Measurements from ENCODE around the gene RBM20. TPM values are rescaled to one million over a fixed set of nuclear protein-coding genes. Genes with fewer than 3 reads are reported as not detected.

The RBM20 gene
- total RNA-seq, 2 experiments from 2014 or later, result 0.38 to 0.72 TPM

DNA sequence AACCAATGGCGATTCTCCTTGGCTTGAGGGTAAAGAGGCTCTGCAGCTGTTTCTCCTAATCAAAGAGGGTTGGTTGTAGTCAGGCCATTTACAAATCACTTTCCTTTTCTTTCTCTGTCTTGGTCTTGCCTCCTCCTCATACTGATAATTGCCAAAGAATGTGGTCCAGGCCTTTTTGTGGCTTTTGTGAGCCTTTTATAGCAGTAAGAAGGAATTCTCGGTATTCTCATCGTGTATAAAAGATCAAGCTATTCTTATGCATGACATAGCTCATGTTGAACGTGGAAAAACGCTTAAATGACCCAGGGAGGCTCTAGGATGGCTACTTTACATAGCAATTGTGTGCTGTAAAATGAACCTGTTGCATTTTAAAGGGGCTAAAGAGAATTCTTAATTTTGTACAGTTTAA is 62.6 kb downstream of the RBM20 start:
- DNase-seq, result no peak
- Mint-ChIP-seq H3K27ac (no peak overlapping the region), H3K9me3 (peaks cover 2% of the 10 kb centered on the region), H3K27me3 (no peaks in the 10 kb centered on the region), H3K4me3 (no peak overlapping the region), H3K36me3 (ENCODE audit: low read depth) (no peaks in the 10 kb centered on the region), H3K4me1 (ENCODE audit: low read depth) (no peaks in the 10 kb centered on the region)
- intact Hi-C loops (cut with micrococcal nuclease), result no loop called here
- CTCF ChIA-PET, result interaction anchor here (0.6 to 2.2 kb wide), 9 partner anchors 10 to 96 kb away, joined by 3 to 10 read pairs (median 3); no protein-coding TSS in a partner anchor
- POLR2A ChIA-PET, result interaction anchor here (0.6 to 1.1 kb wide), 3 partner anchors 17 to 90 kb away, joined by 3 read pairs; no protein-coding TSS in a partner anchor
- ATAC-seq, result no peak
- TF ChIP-seq, protein P1, sequence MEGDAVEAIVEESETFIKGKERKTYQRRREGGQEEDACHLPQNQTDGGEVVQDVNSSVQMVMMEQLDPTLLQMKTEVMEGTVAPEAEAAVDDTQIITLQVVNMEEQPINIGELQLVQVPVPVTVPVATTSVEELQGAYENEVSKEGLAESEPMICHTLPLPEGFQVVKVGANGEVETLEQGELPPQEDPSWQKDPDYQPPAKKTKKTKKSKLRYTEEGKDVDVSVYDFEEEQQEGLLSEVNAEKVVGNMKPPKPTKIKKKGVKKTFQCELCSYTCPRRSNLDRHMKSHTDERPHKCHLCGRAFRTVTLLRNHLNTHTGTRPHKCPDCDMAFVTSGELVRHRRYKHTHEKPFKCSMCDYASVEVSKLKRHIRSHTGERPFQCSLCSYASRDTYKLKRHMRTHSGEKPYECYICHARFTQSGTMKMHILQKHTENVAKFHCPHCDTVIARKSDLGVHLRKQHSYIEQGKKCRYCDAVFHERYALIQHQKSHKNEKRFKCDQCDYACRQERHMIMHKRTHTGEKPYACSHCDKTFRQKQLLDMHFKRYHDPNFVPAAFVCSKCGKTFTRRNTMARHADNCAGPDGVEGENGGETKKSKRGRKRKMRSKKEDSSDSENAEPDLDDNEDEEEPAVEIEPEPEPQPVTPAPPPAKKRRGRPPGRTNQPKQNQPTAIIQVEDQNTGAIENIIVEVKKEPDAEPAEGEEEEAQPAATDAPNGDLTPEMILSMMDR (IDR thresholded peaks at IDR 0.05), result no peak

DNA sequence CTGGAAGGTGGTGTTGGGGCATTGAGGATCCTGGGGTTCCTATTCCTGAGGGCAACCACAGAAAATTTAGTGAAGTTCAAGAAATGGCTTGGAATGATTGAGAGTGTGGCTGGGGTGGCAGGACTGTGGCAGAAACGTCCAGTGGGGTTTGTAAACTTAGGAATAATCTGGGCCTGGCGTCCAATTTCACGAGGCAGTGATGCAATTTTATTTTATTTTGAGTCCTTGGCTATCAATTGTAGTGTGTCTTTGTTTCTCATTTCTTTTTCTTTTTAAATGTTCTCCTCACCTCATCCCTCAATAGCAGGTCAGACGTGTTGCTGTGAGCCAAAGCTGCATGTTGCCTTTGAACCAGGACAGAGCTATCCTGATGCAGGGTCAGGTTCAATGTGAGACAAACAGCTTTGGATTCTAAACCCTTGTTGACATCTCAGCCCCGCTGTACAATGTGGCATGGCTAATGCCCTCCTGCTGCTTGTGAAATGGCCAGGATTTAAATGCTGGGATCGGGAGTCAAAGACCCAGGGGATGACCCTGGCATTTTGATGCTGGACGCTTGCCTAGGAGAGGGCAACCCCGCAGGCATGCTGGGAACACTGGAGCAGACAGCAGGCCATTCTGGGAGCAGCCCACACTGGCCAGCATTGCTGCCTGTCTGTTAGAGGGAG is 64.8 kb downstream of the RBM20 start:
- DNase-seq (no peak), ATAC-seq (no peak)
- ChIA-PET POLR2A (no interaction called here), CTCF (interaction anchor here (1.2 kb wide), 1 partner anchor 37 kb away, joined by 6 read pairs; no protein-coding TSS in a partner anchor)
- Mint-ChIP-seq H3K9me3 (peaks cover 2% of the 10 kb centered on the region), H3K36me3 (ENCODE audit: low read depth) (no peaks in the 10 kb centered on the region), H3K4me1 (ENCODE audit: low read depth) (no peaks in the 10 kb centered on the region), H3K4me3 (no peak overlapping the region), H3K27ac (no peak overlapping the region), H3K27me3 (no peaks in the 10 kb centered on the region)
- TF ChIP-seq, protein P1 (IDR thresholded peaks at IDR 0.05), result no peak
- intact Hi-C loops (cut with micrococcal nuclease), result no loop called here

DNA sequence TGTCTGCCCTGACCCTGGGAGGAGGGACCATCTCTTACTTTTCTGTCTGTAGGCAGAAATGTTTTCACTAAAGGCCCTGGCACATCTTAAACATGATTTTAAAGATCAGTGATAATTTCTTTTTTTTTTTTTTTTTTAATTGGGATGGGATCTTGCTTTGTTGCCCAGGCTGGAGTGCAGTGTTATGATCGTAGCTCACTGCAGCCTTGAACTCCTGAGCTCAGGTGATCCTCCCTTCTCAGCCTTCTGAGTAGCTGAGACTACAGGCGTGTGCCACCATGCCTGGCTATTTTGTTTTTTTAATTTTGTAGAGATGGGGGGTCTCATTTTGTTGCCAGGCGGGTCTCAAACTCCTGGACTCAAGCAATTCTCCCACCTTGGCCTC is 65.3 kb downstream of the RBM20 start:
- Mint-ChIP-seq H3K27me3 (no peaks in the 10 kb centered on the region), H3K4me1 (ENCODE audit: low read depth) (no peaks in the 10 kb centered on the region), H3K9me3 (peaks cover 2% of the 10 kb centered on the region), H3K36me3 (ENCODE audit: low read depth) (no peaks in the 10 kb centered on the region), H3K4me3 (no peak overlapping the region), H3K27ac (no peak overlapping the region)
- intact Hi-C loops (cut with micrococcal nuclease), result no loop called here
- DNase-seq (no peak), ATAC-seq (no peak)
- CTCF ChIA-PET, result no interaction called here
- POLR2A ChIA-PET, result no interaction called here
- TF ChIP-seq, protein P1 (IDR thresholded peaks at IDR 0.05), result no peak

DNA sequence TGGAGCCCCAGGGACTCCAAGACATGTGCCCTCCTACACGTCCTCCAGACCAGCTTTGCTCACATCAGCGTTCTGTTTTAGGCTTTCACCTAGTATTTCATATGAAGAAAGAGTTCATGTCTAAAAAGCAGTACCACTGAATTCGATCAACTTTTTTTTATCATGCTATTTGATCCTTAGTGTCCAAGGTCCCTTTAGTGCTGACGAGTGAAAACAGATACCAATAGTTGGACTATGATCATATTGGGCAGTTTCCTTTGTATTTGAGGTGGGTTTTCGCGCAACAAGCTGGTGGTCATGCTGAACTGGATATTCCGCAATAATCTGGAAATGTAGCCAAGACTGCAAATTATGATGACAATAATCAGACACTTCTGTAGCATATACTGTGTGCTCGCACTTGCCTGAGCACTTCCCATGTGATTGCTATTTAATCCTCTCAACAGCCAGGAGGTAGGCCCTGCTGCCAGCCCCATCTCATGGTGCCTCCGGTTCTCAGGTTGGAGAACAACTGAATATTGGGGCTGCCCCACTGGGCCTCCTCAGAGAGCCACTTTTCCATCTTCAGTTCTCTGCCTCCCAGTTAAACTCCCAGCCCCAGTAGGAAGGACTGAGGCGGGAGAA is 65.9 kb downstream of the RBM20 start:
- Mint-ChIP-seq H3K27ac (no peak overlapping the region), H3K9me3 (no peaks in the 10 kb centered on the region)
- POLR2A ChIA-PET, result no interaction called here

More for the DNA sequence above, 65.9 kb downstream of the RBM20 start:
- Mint-ChIP-seq H3K27me3 (no peaks in the 10 kb centered on the region), H3K4me1 (ENCODE audit: low read depth) (no peaks in the 10 kb centered on the region), H3K4me3 (no peak overlapping the region), H3K36me3 (ENCODE audit: low read depth) (no peaks in the 10 kb centered on the region)
- intact Hi-C loops (cut with micrococcal nuclease), result no loop called here
- CTCF ChIA-PET, result interaction anchor here (1.5 kb wide), 1 partner anchor 22 kb away, joined by 3 read pairs; no protein-coding TSS in a partner anchor
- TF ChIP-seq, protein P1 (IDR thresholded peaks at IDR 0.05), result no peak
- no peak for DNase-seq
- ATAC-seq, result no peak
